ENCODE data around the gene RAD21L1. TPM values are rescaled to one million over a fixed set of nuclear protein-coding genes. Genes with fewer than 3 reads are reported as not detected.
"Not testable (repeated sequence)": the region's sequence is repeated elsewhere in the genome, so short reads cannot be mapped to it uniquely, and the experiment has no call there.

Gene RAD21L1
- total RNA-seq, 1 donor from 2014 or later: 0.26 TPM

GRCh38 chr20:1199212-1199873 is 26.5 kb upstream of the RAD21L1 start:
- DNase-seq (ENCODE audit: low read depth, low spot score): no peak

DNA sequence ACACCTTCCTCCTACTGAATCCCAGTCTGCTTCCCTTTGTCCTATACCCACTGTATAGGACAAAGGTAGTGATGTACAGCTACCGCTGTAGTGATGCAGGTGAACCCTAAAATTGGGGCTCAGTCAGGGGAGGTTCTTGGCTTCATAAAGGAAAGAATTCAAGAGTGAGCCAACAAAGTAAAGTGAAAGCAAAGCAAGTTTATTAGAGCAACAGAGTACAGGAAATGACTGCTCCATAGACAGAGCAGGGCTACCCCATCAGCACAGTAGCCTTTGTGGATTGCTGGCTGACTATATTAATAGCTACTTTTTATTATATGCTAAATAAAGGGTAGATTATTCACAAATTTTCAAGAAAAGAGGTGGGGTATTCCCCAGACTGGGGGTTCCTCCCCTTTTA is 25.9 kb upstream of the RAD21L1 start:
- DNase-seq (ENCODE audit: low read depth, low spot score): no peak

DNA sequence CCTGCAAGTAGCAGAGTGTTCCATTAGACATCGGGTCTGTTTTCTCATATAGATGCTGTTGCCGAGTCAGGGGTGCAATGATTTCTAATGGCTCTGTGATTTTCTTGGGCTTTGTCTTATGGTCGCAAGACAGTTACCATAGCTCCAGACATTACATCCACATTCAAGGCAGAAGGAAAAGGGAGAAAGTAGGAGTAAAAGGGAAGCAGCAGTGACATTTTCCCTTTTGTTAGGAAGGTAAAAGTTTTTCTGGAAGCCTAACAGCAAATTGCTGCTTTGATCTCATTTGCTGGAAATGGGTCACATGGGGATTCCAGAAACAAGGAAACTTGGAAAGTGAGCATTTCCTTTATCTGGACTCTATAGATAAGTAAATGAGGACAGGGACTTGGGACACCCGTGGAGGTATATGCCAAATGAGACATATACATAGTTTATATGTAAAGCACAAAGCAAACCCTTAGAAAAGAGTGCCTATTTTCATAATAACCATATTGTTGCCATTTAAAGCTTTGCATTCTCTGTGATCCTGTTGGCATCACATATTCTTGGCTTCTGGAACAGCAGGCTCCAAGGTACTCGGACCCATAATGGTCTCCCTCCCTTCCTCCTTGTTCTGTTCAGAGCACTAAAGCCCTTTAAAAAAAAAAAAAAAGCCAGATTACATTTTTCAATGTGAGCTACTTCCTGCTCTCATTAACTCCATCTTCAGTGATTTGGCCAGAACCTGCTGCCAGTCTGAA is 22.9 kb upstream of the RAD21L1 start, which contains the start of gene C20orf202:
C20orf202 (plus strand) TSS at position 693 of the 743 bp plus-strand sequence. CDS start 132 bp downstream, outside the sequence.
- no peak for DNase-seq (ENCODE audit: low read depth, low spot score)

GRCh38 chr20:1203630-1204029 is 22.2 kb upstream of the RAD21L1 start:
- DNase-seq (ENCODE audit: low read depth, low spot score): no peak

GRCh38 chr20:1204113-1204512 is 21.7 kb upstream of the RAD21L1 start:
- no peak for DNase-seq (ENCODE audit: low read depth, low spot score)

- no peak for DNase-seq (ENCODE audit: low read depth, low spot score)
Observed at GRCh38 chr20:1204576-1204975, 21.3 kb upstream of the RAD21L1 start.

DNA sequence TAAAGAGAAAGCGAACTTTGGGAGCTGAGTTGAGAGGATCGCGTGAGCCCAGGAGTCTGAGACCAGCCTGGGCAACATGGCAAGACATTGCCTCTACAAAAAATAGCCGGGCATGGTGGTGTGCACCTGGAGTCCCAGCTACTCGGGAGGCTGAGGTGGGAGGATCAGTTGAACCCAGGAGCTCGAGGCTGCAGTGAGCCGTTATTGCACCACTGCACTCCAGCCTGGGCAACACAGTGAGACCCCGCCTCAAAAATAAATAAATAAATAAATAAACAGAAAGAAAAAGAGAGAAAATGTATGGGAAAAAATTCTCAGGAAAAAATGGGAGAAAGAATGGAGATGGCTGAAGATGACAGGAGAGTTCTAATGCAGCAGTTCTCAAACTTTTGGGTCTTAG is 20.0 kb upstream of the RAD21L1 start:
- no peak for DNase-seq (ENCODE audit: low read depth, low spot score)

DNA sequence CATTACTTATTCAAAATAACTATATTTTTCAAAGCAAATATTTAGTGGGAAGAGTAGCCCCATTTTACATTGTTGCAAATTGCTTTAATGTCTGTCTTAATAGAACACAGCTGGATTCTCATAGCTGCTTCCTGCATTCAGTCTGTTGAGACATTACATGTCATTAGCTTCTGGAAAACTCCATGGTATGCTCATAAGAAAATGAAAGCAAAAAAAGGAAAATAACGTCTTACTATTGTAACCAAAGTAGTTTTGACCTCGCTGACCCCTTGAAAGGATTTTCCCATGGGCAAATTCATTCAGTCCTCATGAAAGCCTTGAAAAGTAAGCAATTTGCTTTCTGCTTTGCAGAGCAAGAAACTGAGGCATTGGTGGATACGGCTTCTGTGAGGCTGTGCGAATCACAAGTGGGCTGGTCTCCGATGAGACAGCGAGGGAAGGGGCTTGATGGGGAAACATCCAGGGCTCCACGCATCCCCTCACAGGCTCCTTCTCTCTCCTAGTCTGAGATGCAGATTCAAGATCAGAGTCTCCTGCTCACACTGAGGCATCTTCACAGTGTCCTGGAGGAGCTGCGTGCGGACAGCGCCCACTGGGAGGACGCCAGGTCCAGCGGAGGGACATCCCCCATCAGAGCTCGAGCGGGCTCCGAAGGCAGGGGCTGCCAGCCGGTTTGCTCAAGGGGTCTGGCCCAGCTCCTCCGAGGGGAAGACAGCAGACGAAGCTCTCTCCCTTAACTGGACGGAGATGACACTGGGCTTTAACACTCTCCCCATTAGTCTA is 19.3 kb upstream of the RAD21L1 start:
- DNase-seq (ENCODE audit: low read depth, low spot score): no peak

DNA sequence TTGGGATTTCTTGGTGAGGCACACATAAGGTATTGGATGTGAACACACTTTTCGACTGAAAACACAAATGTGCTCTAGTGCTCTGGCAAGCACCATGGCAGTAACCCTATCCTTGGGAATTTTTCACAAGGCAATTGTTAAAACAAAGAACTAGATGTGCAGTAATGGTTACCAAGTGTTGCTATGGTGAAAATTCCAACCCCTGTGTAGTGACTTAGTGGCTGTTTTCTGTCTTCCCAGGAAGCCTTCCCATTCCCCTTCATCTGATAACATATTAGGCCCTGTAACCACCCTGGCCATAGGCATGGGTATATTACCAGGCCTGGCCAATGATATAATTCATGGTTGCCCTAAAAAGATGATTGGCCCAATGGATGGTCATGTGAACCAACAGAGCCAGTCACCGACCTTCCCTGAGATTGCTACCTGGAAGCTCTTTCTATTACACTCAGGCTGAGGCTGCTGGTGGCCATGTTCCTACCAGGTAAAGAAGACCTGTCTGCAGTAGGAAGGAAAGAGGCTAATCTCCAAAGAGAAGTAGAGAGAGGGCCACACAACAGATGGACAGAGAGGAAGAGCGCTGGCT is 18.5 kb upstream of the RAD21L1 start:
- DNase-seq (ENCODE audit: low read depth, low spot score): no peak

GRCh38 chr20:1209447-1210387 is 16.1 kb upstream of the RAD21L1 start:
- DNase-seq (ENCODE audit: low read depth, low spot score): no peak

GRCh38 chr20:1210501-1210900 is 15.3 kb upstream of the RAD21L1 start:
- DNase-seq (ENCODE audit: low read depth, low spot score): no peak

GRCh38 chr20:1212023-1212422 is 13.8 kb upstream of the RAD21L1 start:
- no peak for DNase-seq (ENCODE audit: low read depth, low spot score)

DNA sequence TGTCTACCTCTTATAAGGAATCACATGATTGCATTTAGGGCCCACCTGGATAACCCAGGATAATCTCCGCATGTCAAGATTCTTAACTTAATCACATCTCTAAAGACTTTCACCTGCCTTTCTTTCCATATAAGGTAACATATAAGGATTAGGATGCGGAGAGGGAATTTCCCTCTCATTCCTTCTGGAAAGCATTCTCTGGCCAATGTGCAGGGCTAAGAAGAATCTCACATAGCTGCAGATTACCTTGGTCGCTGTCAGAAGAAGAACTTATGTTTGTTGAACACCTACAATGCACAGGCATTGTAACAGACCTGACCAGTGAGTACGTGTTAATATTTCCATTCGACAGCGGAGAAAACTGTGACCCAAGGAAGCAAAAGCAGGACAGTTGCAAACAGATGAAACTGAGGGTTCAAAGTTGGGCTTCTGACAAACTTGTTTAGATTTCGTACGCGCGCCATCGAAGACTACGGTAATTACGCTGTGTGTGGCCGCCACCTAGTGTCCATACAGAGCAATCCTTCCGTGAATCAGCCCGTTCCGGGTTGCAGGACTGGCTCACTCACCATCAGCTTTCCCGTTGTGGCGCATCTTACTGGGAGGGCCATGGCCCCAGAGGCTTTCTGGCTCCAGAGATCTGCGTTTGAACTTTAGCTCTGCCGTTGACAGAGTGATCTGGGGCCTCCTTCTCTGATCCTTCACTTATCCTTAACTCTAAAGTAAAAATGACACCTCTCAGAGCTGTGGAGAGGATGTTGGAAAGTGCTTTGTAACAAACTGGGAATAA is 13.0 kb upstream of the RAD21L1 start:
- peak; percentile 32 for DNase-seq (ENCODE audit: low read depth, low spot score)

GRCh38 chr20:1214838-1215261 is 11.0 kb upstream of the RAD21L1 start:
- no peak for DNase-seq (ENCODE audit: low read depth, low spot score)

- no peak for DNase-seq (ENCODE audit: low read depth, low spot score)
Observed at GRCh38 chr20:1215386-1216170, 10.3 kb upstream of the RAD21L1 start.

DNA sequence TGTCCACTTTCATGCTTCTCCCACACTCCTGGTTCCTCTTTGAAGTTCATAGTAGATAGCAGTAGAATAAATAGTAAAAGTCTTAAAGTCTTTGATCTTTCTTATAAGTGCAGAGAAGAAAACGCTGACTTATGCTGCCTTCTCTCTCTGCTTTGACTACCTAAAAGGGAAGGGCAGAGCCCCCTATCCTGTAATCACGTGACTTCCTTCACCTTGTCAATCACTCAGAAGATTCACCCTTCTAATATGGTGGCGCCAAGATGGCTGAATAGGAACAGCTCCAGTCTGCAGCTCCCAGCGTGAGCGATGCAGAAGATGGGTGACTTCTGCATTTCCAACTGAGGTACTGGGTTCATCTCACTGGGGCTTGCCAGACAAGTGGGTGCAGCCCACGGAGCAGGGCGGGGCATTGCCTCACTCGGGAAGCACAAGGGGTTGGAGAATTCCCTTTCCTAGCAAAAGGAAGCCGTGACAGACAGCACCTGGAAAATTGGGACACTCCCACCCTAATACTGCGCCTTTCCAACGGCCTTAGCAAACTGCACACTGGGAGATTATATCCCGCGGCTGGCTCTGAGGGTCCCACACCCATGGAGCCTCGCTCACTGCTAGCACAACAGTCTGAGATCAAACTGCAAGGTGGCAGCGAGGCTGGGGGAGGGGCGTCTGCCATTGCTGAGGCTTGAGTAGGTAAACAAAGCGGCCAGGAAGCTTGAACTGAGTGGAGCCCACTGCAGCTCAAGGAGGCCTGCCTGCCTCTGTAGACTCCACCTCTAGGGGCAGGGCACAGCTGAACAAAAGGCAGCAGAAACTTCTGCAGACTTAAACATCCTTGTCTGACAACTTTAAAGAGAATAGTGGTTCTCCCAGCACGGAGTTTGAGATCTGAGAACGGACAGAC is 9.1 kb upstream of the RAD21L1 start:
- DNase-seq (ENCODE audit: low read depth, low spot score): not testable (repeated sequence)

DNA sequence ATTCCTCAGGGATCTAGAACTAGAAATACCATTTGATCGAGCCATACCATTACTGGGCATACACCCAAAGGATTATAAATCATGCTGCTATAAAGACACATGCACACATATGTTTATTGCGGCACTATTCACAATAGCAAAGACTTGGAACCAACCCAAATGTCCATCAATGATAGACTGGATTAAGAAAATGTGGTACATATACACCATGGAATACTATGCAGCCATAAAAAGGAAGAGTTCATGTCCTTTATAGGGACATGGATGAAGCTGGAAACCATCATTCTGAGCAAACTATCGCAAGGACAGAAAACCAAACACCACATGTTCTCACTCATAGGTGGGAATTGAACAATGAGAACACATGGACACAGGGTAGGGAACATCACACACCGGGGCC is 3.1 kb upstream of the RAD21L1 start:
- DNase-seq (ENCODE audit: low read depth, low spot score): not testable (repeated sequence)
